GM18505 (cell line): ENCODE measurements around the gene PSMG1.

Experiments used
- ATAC-seq: cut with Tn5 transposase; IDR thresholded peaks from one replicate; pipeline ENCODE4 v1.9.1; 2021; ENCODE audit not compliant: unreplicated experiment
- POLR2A ChIP-seq: IDR thresholded peaks from 4 replicates; pipeline ENCODE4 v1.6.1; 2011; ENCODE audit warnings: borderline replicate concordance; ENCODE audit not compliant: insufficient read depth, insufficient read length; ENCODE audit errors: extremely low read depth

Gene PSMG1

GRCh38 chr21:39197448-39198233, 14.4 kb upstream of the PSMG1 start:
- TF ChIP-seq POLR2A: no peak
- no peak for ATAC-seq

GRCh38 chr21:39196838-39197237, 13.6 kb upstream of the PSMG1 start:
- no peak for ATAC-seq
- TF ChIP-seq POLR2A: no peak

- no peak for ATAC-seq
- no peak for TF ChIP-seq POLR2A
Observed at GRCh38 chr21:39196310-39196709, 13.1 kb upstream of the PSMG1 start.

- no peak for ATAC-seq
- no peak for TF ChIP-seq POLR2A
Observed at GRCh38 chr21:39193380-39193779, 10.1 kb upstream of the PSMG1 start.

GRCh38 chr21:39189857-39190604, 6.8 kb upstream of the PSMG1 start:
- no peak for ATAC-seq
- TF ChIP-seq POLR2A: no peak

- TF ChIP-seq POLR2A: no peak
- no peak for ATAC-seq
Observed at GRCh38 chr21:39188521-39189139, 5.4 kb upstream of the PSMG1 start.

GRCh38 chr21:39187141-39187540, 3.9 kb upstream of the PSMG1 start:
- TF ChIP-seq POLR2A: no peak
- no peak for ATAC-seq

GRCh38 chr21:39186676-39187075, 3.4 kb upstream of the PSMG1 start:
- ATAC-seq: no peak
- TF ChIP-seq POLR2A: no peak

GRCh38 chr21:39185157-39185556, 1.9 kb upstream of the PSMG1 start:
- TF ChIP-seq POLR2A: no peak
- ATAC-seq: no peak

- no peak for ATAC-seq
- TF ChIP-seq POLR2A: no peak
Observed at GRCh38 chr21:39184050-39184980, 1.1 kb upstream of the PSMG1 start.

- TF ChIP-seq POLR2A: no peak
- peak; percentile 26 for ATAC-seq
Observed at GRCh38 chr21:39182484-39183271, 573 bp downstream of the PSMG1 start.

GRCh38 chr21:39182016-39182415, 1.2 kb downstream of the PSMG1 start:
- ATAC-seq: no peak
- TF ChIP-seq POLR2A: no peak
